Thoracic aorta (tissue), 2 donors: ENCODE measurements around the gene IGFBPL1. TPM values are rescaled to one million over a fixed set of nuclear protein-coding genes. Genes with fewer than 3 reads are reported as not detected.

ENCODE experiments used
- ATAC-seq: fragments of 150-250 bp; one replicate; pipeline ENCODE4 v1.8.0; 2017; ENCODE audit warnings: low read depth; ENCODE audit not compliant: insufficient number of reproducible peaks, low FRiP score
- DNase-seq: peaks from one replicate; pipeline ENCODE4 v3.0.0-alpha.2; 2020; ENCODE audit warnings: low spot score
- H3K27ac ChIP-seq, 2 donors: fragments of 200-600 bp; sonication (generic); 1 replicate in 1 of 2; 2 replicates in 1 of 2; pipeline ENCODE4 v1.5.1; 2016; ENCODE audit warnings: mild to moderate bottlenecking in 2 of 2, moderate library complexity in 2 of 2
- H3K27me3 ChIP-seq: fragments of 200-600 bp; sonication (generic); replicated peaks from 2 replicates; pipeline ENCODE4 v1.6.0; 2016; ENCODE audit warnings: mild to moderate bottlenecking; ENCODE audit not compliant: insufficient read depth
- H3K36me3 ChIP-seq: fragments of 200-600 bp; sonication (generic); one replicate; pipeline ENCODE4 v1.5.1; 2016
- H3K4me1 ChIP-seq, 2 donors: fragments of 200-600 bp; sonication (generic); 1 replicate in 1 of 2; 2 replicates in 1 of 2; pipeline versions ENCODE4 v1.5.1 to v1.6.0; 2016; ENCODE audit warnings: low read depth in 2 of 2, mild to moderate bottlenecking in 1 of 2; ENCODE audit not compliant: control insufficient read depth in 1 of 2
- H3K4me3 ChIP-seq: fragments of 200-600 bp; sonication (generic); 2 replicates; pipeline ENCODE4 v1.5.1; 2016; ENCODE audit warnings: mild to moderate bottlenecking
- H3K9me3 ChIP-seq: fragments of 200-600 bp; sonication (generic); 2 replicates; pipeline ENCODE4 v1.5.1; 2016
- total RNA-seq, 2 donors: library from RNA; depleted of rRNA; stranded (reverse); fragments of >200 nt; gene quantifications; one replicate each; pipeline versions ENCODE4 v1.1.0 to v1.2.3, GENCODE V29; 2016
- TF ChIP-seq, protein P1 (sequence below): fragments of 200-600 bp; sonication (generic); IDR thresholded peaks from one replicate; pipeline ENCODE4 v1.5.1; 2019; ENCODE audit warnings: antibody characterized with exemption

The IGFBPL1 gene
- total RNA-seq, 2 donors from 2014 or later = 16.6 to 34.0 TPM

DNA sequence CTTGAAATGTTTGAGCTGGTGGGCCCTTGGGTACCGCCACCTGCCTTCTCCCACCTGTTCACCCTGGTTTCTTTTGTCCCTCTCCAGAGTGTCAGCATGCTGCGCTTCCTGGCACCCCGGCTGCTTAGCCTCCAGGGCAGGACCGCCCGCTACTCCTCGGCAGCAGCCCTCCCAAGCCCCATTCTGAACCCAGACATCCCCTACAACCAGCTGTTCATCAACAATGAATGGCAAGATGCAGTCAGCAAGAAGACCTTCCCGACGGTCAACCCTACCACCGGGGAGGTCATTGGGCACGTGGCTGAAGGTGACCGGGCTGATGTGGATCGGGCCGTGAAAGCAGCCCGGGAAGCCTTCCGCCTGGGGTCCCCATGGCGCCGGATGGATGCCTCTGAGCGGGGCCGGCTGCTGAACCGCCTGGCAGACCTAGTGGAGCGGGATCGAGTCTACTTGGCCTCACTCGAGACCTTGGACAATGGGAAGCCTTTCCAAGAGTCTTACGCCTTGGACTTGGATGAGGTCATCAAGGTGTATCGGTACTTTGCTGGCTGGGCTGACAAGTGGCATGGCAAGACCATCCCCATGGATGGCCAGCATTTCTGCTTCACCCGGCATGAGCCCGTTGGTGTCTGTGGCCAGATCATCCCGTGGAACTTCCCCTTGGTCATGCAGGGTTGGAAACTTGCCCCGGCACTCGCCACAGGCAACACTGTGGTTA is 28.4 kb downstream of the IGFBPL1 start:
- ATAC-seq = no peak
- Histone ChIP-seq H3K9me3 (no peaks in the 10 kb centered on the region), H3K36me3 (peaks cover 45% of the 10 kb centered on the region), H3K27ac (peak overlapping the region; percentile 99 to 100), H3K4me1 (peaks cover 34 to 79% of the 10 kb centered on the region in 2 donors), H3K27me3 (no peaks in the 10 kb centered on the region), H3K4me3 (peak overlapping the region; percentile 22)
- DNase-seq = no peak
- TF ChIP-seq, protein P1, sequence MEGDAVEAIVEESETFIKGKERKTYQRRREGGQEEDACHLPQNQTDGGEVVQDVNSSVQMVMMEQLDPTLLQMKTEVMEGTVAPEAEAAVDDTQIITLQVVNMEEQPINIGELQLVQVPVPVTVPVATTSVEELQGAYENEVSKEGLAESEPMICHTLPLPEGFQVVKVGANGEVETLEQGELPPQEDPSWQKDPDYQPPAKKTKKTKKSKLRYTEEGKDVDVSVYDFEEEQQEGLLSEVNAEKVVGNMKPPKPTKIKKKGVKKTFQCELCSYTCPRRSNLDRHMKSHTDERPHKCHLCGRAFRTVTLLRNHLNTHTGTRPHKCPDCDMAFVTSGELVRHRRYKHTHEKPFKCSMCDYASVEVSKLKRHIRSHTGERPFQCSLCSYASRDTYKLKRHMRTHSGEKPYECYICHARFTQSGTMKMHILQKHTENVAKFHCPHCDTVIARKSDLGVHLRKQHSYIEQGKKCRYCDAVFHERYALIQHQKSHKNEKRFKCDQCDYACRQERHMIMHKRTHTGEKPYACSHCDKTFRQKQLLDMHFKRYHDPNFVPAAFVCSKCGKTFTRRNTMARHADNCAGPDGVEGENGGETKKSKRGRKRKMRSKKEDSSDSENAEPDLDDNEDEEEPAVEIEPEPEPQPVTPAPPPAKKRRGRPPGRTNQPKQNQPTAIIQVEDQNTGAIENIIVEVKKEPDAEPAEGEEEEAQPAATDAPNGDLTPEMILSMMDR = no peak

DNA sequence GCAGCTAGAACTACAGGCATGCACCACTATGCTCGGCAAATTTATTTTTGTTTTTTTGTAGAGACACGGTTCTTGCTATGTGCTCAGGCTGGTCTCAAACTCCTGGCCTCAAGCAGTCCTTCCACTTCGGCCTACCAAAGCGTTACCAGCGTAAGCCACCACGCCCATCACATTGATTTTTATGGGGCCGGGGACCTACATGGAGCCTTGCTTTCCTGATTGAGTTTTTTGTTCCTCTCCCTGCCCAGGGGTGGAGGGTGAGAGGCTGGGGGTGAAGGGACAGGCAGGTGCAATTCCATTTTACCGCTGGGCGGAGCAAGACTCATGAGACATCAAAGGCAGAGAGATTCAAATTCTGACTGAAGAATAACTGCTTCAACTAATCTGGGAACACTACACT is 29.8 kb downstream of the IGFBPL1 start:
- TF ChIP-seq, protein P1 = no peak

DNA sequence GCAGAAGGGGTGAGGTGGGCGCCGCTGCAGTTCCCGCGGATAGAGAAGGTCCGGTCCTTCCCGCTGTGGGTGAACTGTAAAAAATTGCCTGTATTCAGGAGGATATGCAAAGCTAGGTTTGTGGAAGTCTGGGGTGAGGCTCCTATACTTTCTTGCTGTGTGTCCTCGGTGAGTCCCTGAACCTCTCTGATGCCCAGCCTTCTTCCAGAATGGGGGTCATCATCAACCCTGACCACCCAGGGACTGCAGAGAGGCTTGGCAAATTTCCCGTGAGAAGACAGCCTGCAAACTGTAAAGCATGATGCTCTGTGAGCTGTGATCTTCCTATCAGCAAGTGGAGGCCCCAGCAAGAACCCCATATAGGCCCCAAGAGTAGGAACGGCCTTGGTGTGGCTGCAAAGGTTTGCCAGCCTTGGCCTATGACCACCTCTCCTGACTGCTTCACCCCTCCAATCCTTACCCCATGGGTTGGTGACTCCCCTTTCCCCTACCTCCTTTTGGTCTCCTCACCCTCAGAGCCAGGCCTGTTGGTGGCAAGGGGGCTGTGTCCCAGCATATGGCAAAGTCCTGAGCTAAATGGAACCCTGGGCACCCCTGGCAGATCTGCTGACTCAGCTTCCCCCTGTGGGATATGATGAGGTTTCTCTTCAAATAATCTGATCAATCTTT is 31.0 kb downstream of the IGFBPL1 start:
- TF ChIP-seq, protein P1 = no peak
- Histone ChIP-seq H3K27me3 (no peaks in the 10 kb centered on the region), H3K36me3 (peaks cover 33% of the 10 kb centered on the region), H3K9me3 (no peaks in the 10 kb centered on the region), H3K4me1 (peaks cover 41 to 86% of the 10 kb centered on the region in 2 donors), H3K4me3 (peak overlapping the region; percentile 93), H3K27ac (peak overlapping the region; percentile 99 to 100)
- ATAC-seq (no peak), DNase-seq (no peak)

More for the DNA sequence above, 29.8 kb downstream of the IGFBPL1 start:
- DNase-seq = no peak
- Histone ChIP-seq H3K4me3 (peak overlapping the region; percentile 93), H3K9me3 (no peaks in the 10 kb centered on the region), H3K27ac (peak overlapping the region; percentile 99 to 100), H3K4me1 (peaks cover 39 to 86% of the 10 kb centered on the region in 2 donors), H3K27me3 (no peaks in the 10 kb centered on the region), H3K36me3 (peaks cover 44% of the 10 kb centered on the region)
- ATAC-seq = no peak

DNA sequence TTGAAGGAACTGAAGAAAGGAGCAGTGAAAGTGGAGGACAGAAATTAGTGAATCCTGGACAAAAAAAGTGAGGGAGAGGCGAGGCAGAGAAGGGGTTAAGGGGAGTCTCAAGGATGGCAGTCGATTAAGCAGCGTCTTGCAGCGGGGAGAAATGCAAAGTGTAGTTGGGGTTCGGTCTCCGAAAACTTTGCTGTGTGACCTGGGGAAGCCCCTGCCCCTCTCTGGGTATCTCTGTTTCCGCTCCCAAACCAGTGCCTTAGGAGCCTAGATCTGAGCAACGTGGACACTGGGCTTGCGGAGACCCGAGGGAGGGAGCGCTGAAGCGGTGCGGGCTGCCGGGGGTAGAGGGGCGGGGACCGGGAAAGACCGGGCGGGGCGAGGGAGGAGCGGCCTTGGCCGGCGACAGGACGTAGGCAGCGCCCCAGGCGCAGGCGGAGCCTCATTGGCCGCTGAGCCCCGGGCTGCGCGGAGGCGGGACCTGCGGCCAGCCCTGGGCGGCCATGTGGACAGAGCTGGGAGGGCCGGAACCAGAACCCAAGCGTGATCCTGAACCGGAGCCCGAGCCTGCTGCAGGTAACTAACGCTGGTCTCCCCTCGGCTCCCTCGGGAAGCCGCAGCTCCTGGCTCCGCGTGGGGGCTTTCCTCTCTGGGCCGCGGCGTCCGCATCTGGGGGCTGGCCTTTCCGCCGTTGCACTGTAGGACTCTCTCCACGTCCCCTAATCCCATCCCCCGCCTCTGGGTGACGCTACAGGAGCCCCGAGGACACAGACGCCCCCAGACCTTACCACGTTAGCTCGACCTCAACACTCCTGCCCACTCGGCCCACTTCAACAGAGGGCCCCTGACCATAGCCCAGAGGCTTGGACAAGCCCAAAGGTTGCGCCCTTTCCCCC is 31.8 kb downstream of the IGFBPL1 start, which contains the start of gene ALDH1B1:
Gene ALDH1B1, plus strand, starts transcription at position 468 of the 893 bp plus-strand sequence. CDS start 3,047 bp downstream, outside the sequence.
- Histone ChIP-seq H3K27ac (peak within 1 kb of the TSS; percentile 99 to 100), H3K9me3 (no peaks in the 10 kb centered on the region), H3K27me3 (no peaks in the 10 kb centered on the region), H3K36me3 (peaks cover 28% of the 10 kb centered on the region), H3K4me1 (peaks cover 41 to 85% of the 10 kb centered on the region in 2 donors), H3K4me3 (peak within 1 kb of the TSS; percentile 93)
- ATAC-seq = peak; percentile 52
- DNase-seq = peak; percentile 39
- TF ChIP-seq, protein P1 = no peak
